ENCODE data around the gene PHACTR1.
"Not testable (repeated sequence)": the region's sequence is repeated elsewhere in the genome, so short reads cannot be mapped to it uniquely, and the experiment has no call there.

PHACTR1 gene

GRCh38 chr6:13239530-13240455, 523.2 kb downstream of the PHACTR1 start:
- no peak for DNase-seq (ENCODE audit: low spot score)

- DNase-seq (ENCODE audit: low spot score): no peak
Observed at GRCh38 chr6:13241364-13241763, 524.8 kb downstream of the PHACTR1 start.

GRCh38 chr6:13242178-13242577, 525.6 kb downstream of the PHACTR1 start:
- DNase-seq (ENCODE audit: low spot score): no peak

- no peak for DNase-seq (ENCODE audit: low spot score)
Observed at GRCh38 chr6:13242590-13242989, 526.0 kb downstream of the PHACTR1 start.

- no peak for DNase-seq (ENCODE audit: low spot score)
Observed at GRCh38 chr6:13243033-13243432, 526.5 kb downstream of the PHACTR1 start.

GRCh38 chr6:13243745-13244144, 527.2 kb downstream of the PHACTR1 start:
- DNase-seq (ENCODE audit: low spot score): not testable (repeated sequence)

GRCh38 chr6:13247627-13248026, 531.1 kb downstream of the PHACTR1 start:
- DNase-seq (ENCODE audit: low spot score): no peak

GRCh38 chr6:13248053-13248452, 531.5 kb downstream of the PHACTR1 start:
- DNase-seq (ENCODE audit: low spot score): no peak

- no peak for DNase-seq (ENCODE audit: low spot score)
Observed at GRCh38 chr6:13248584-13248985, 532.0 kb downstream of the PHACTR1 start.

GRCh38 chr6:13248994-13249393, 532.4 kb downstream of the PHACTR1 start:
- no peak for DNase-seq (ENCODE audit: low spot score)

GRCh38 chr6:13249817-13250216, 533.2 kb downstream of the PHACTR1 start:
- DNase-seq (ENCODE audit: low spot score): no peak

- DNase-seq (ENCODE audit: low spot score): no peak
Observed at GRCh38 chr6:13250703-13251102, 534.1 kb downstream of the PHACTR1 start.

GRCh38 chr6:13251242-13251641, 534.7 kb downstream of the PHACTR1 start:
- DNase-seq (ENCODE audit: low spot score): no peak

- DNase-seq (ENCODE audit: low spot score): no peak
Observed at GRCh38 chr6:13252790-13253189, 536.2 kb downstream of the PHACTR1 start.

- no peak for DNase-seq (ENCODE audit: low spot score)
Observed at GRCh38 chr6:13253272-13253671, 536.7 kb downstream of the PHACTR1 start.

GRCh38 chr6:13256266-13257001, 539.9 kb downstream of the PHACTR1 start:
- DNase-seq (ENCODE audit: low spot score): no peak

GRCh38 chr6:13259393-13259792, 542.8 kb downstream of the PHACTR1 start:
- no peak for DNase-seq (ENCODE audit: low spot score)

- DNase-seq (ENCODE audit: low spot score): no peak
Observed at GRCh38 chr6:13260101-13260598, 543.6 kb downstream of the PHACTR1 start.

GRCh38 chr6:13260831-13261230, 544.3 kb downstream of the PHACTR1 start:
- DNase-seq (ENCODE audit: low spot score): no peak

- no peak for DNase-seq (ENCODE audit: low spot score)
Observed at GRCh38 chr6:13261464-13261994, 545.0 kb downstream of the PHACTR1 start.

- no peak for DNase-seq (ENCODE audit: low spot score)
Observed at GRCh38 chr6:13262302-13263230, 546.0 kb downstream of the PHACTR1 start.

- no peak for DNase-seq (ENCODE audit: low spot score)
Observed at GRCh38 chr6:13263669-13264068, 547.1 kb downstream of the PHACTR1 start.
